K562 (cell line): ENCODE measurements around the gene PRR30. TPM values are rescaled to one million over a fixed set of nuclear protein-coding genes. Genes with fewer than 3 reads are reported as not detected.
A peak's percentile ranks its signal among the peaks of the same experiment; 100 is the strongest.

Experiments
- TGIF2 ChIP-seq: sonication (generic); formaldehyde crosslinking; IDR thresholded peaks from 2 replicates; pipeline ENCODE4 v1.8.1; 2022; ENCODE audit warnings: mild to moderate bottlenecking, missing genetic modification reagents, moderate library complexity
- ZBTB1 ChIP-seq: sonication (generic); formaldehyde crosslinking; IDR thresholded peaks from 2 replicates; pipeline ENCODE4 v1.8.1; 2023; ENCODE audit warnings: missing genetic modification reagents, low read depth, mild to moderate bottlenecking, borderline replicate concordance
- polyA plus RNA-seq, 8 experiments: library from polyadenylated mRNA; depleted of rRNA in 4 of 8; stranded (reverse) in 5 of 8; unstranded in 3 of 8; fragments of >200 nt; fragmentation: Nextera tagmentation in 2 of 8; fragmentation: Illumina TruSeq in 1 of 8; extraction: Ambion mirVana in 2 of 8; extraction: Trizol in 1 of 8; gene quantifications; 2 replicates each; pipeline versions ENCODE4 v1.2.1 to v1.2.3, GENCODE V29; 2011 to 2014; ENCODE audit warnings: inconsistent platforms in 1 of 8, missing spikeins in 1 of 8
- total RNA-seq, 7 experiments: library from RNA; depleted of rRNA in 6 of 7; stranded (reverse); fragments of >200 nt in 6 of 7; fragmentation: Illumina TruSeq in 2 of 7; extraction: Trizol in 2 of 7; gene quantifications; 2 replicates each; pipeline versions ENCODE4 v1.2.1 to v1.2.3, GENCODE V29; 2011 to 2021; ENCODE audit warnings: low replicate concordance in 1 of 7
- TF ChIP-seq, protein P1 (sequence below): fragments of 200-800 bp; sonication (Bioruptor generic); IDR thresholded peaks from 2 replicates; pipeline ENCODE4 v1.6.1; 2017; ENCODE audit warnings: missing genetic modification characterization, missing compliant biosample characterization
- TF ChIP-seq, protein P2 (sequence below): fragments of 250-450 bp; sonication (Bioruptor Pico); IDR thresholded peaks from 2 replicates; pipeline ENCODE4 v1.4.0; 2020
- TF ChIP-seq, protein P3 (sequence below): fragments of 450-650 bp; formaldehyde crosslinking; IDR thresholded peaks from 2 replicates; pipeline ENCODE4 v1.4.0; 2020; ENCODE audit warnings: mild to moderate bottlenecking, moderate library complexity
- TF ChIP-seq, protein P4 (sequence below): fragments of 450-650 bp; IDR thresholded peaks from 2 replicates; pipeline ENCODE4 v1.7.0; 2016; ENCODE audit warnings: borderline replicate concordance
- TF ChIP-seq, protein P5 (sequence below): fragments of 200-400 bp; formaldehyde crosslinking; IDR thresholded peaks from 2 replicates; pipeline ENCODE4 v1.6.1; 2017; ENCODE audit warnings: mild to moderate bottlenecking, low read depth, low read length, moderate library complexity
- TF ChIP-seq, protein P6 (sequence below): conservative IDR thresholded peaks from 2 replicates; pipeline ENCODE4 v1.6.1; 2011; ENCODE audit warnings: low read depth, mild to moderate bottlenecking, low read length; ENCODE audit not compliant: control insufficient read depth

The PRR30 gene
- total and polyA plus RNA-seq, 9 of the 15 experiments (the other 6 are each of a cell fraction or from before 2014, with no cell fraction given) = not detected

DNA sequence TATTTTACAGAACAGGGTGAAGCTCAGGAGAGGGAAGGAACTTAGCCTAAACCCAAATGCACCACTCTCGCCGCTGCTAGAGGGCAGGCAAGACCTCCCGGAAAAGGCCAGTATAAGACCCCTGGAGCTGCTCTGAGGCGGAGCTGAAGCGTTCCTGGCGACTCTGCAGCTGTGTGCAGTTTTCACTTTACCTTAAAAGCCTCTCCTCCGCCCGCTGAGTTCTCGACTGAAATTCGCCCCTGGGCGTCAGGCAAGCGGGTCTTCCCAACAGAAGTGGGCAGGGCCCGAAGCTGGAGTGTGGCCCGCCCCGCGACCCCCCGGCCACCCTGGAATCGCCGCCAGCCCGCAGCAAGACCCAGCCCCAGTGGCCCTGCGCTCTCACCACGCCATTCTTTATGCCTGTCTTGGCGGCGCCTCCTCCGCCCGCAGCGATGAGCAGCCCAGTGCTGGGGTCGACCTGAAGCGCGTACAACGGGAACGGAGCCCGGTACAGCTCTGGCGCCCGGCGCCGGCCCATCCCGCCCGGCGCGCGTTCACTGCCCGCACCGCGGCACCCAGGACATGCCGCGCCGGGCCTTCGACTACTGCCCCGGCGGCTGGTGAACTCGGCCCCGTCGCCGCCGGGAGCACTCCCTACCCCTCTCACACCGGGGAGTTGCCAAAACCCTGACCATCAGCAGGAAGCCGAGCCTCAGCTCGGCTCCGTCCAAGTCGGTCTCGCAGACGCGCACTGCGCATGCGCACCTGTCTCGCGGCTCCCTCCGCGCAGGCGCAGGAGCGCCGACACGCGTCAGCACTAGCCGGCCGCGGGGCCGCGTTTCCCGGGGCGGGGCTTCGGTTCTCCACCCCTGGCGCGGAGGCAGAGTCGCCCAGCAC, 5.1 kb downstream of the PRR30 start, which contains the start of gene PREB (continued):
- TF ChIP-seq, protein P1, sequence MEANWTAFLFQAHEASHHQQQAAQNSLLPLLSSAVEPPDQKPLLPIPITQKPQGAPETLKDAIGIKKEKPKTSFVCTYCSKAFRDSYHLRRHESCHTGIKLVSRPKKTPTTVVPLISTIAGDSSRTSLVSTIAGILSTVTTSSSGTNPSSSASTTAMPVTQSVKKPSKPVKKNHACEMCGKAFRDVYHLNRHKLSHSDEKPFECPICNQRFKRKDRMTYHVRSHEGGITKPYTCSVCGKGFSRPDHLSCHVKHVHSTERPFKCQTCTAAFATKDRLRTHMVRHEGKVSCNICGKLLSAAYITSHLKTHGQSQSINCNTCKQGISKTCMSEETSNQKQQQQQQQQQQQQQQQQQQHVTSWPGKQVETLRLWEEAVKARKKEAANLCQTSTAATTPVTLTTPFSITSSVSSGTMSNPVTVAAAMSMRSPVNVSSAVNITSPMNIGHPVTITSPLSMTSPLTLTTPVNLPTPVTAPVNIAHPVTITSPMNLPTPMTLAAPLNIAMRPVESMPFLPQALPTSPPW (CRISPR knock-in tag) = peak; percentile 43; the same call in 1 of the 2 replicates
- TF ChIP-seq, protein P2, sequence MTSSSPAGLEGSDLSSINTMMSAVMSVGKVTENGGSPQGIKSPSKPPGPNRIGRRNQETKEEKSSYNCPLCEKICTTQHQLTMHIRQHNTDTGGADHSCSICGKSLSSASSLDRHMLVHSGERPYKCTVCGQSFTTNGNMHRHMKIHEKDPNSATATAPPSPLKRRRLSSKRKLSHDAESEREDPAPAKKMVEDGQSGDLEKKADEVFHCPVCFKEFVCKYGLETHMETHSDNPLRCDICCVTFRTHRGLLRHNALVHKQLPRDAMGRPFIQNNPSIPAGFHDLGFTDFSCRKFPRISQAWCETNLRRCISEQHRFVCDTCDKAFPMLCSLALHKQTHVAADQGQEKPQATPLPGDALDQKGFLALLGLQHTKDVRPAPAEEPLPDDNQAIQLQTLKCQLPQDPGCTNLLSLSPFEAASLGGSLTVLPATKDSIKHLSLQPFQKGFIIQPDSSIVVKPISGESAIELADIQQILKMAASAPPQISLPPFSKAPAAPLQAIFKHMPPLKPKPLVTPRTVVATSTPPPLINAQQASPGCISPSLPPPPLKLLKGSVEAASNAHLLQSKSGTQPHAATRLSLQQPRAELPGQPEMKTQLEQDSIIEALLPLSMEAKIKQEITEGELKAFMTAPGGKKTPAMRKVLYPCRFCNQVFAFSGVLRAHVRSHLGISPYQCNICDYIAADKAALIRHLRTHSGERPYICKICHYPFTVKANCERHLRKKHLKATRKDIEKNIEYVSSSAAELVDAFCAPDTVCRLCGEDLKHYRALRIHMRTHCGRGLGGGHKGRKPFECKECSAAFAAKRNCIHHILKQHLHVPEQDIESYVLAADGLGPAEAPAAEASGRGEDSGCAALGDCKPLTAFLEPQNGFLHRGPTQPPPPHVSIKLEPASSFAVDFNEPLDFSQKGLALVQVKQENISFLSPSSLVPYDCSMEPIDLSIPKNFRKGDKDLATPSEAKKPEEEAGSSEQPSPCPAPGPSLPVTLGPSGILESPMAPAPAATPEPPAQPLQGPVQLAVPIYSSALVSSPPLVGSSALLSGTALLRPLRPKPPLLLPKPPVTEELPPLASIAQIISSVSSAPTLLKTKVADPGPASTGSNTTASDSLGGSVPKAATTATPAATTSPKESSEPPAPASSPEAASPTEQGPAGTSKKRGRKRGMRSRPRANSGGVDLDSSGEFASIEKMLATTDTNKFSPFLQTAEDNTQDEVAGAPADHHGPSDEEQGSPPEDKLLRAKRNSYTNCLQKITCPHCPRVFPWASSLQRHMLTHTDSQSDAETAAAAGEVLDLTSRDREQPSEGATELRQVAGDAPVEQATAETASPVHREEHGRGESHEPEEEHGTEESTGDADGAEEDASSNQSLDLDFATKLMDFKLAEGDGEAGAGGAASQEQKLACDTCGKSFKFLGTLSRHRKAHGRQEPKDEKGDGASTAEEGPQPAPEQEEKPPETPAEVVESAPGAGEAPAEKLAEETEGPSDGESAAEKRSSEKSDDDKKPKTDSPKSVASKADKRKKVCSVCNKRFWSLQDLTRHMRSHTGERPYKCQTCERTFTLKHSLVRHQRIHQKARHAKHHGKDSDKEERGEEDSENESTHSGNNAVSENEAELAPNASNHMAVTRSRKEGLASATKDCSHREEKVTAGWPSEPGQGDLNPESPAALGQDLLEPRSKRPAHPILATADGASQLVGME (CRISPR knock-in tag) = peak; percentile 14; the same call in 1 of the 2 replicates
- TF ChIP-seq, protein P3, sequence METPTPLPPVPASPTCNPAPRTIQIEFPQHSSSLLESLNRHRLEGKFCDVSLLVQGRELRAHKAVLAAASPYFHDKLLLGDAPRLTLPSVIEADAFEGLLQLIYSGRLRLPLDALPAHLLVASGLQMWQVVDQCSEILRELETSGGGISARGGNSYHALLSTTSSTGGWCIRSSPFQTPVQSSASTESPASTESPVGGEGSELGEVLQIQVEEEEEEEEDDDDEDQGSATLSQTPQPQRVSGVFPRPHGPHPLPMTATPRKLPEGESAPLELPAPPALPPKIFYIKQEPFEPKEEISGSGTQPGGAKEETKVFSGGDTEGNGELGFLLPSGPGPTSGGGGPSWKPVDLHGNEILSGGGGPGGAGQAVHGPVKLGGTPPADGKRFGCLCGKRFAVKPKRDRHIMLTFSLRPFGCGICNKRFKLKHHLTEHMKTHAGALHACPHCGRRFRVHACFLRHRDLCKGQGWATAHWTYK (CRISPR knock-in tag) = peak; percentile 54; the same call in 1 of the 2 replicates
- TF ChIP-seq TGIF2 (CRISPR knock-in tag) (0 out of 2 replicates have a peak, but pooled peaks have one; percentile 30), ZBTB1 (CRISPR knock-in tag) (peak; percentile 48; the same call in 1 of the 2 replicates)
- TF ChIP-seq, protein P4, sequence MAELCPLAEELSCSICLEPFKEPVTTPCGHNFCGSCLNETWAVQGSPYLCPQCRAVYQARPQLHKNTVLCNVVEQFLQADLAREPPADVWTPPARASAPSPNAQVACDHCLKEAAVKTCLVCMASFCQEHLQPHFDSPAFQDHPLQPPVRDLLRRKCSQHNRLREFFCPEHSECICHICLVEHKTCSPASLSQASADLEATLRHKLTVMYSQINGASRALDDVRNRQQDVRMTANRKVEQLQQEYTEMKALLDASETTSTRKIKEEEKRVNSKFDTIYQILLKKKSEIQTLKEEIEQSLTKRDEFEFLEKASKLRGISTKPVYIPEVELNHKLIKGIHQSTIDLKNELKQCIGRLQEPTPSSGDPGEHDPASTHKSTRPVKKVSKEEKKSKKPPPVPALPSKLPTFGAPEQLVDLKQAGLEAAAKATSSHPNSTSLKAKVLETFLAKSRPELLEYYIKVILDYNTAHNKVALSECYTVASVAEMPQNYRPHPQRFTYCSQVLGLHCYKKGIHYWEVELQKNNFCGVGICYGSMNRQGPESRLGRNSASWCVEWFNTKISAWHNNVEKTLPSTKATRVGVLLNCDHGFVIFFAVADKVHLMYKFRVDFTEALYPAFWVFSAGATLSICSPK = no peak
- TF ChIP-seq, protein P5, sequence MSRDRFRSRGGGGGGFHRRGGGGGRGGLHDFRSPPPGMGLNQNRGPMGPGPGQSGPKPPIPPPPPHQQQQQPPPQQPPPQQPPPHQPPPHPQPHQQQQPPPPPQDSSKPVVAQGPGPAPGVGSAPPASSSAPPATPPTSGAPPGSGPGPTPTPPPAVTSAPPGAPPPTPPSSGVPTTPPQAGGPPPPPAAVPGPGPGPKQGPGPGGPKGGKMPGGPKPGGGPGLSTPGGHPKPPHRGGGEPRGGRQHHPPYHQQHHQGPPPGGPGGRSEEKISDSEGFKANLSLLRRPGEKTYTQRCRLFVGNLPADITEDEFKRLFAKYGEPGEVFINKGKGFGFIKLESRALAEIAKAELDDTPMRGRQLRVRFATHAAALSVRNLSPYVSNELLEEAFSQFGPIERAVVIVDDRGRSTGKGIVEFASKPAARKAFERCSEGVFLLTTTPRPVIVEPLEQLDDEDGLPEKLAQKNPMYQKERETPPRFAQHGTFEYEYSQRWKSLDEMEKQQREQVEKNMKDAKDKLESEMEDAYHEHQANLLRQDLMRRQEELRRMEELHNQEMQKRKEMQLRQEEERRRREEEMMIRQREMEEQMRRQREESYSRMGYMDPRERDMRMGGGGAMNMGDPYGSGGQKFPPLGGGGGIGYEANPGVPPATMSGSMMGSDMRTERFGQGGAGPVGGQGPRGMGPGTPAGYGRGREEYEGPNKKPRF = no peak
- TF ChIP-seq, protein P6, sequence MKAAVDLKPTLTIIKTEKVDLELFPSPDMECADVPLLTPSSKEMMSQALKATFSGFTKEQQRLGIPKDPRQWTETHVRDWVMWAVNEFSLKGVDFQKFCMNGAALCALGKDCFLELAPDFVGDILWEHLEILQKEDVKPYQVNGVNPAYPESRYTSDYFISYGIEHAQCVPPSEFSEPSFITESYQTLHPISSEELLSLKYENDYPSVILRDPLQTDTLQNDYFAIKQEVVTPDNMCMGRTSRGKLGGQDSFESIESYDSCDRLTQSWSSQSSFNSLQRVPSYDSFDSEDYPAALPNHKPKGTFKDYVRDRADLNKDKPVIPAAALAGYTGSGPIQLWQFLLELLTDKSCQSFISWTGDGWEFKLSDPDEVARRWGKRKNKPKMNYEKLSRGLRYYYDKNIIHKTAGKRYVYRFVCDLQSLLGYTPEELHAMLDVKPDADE = peak; percentile 44; the same call in 1 of the 2 replicates
